SU-DHL-6 (cell line): ENCODE measurements around the gene SHCBP1L.
"Not testable (repeated sequence)": the region's sequence is repeated elsewhere in the genome, so short reads cannot be mapped to it uniquely, and the experiment has no call there.

Experiments
- H2AFZ ChIP-seq: fragments of 200-600 bp; sonication (generic); 2 replicates; pipeline ENCODE4 v1.6.1; 2014; ENCODE audit warnings: low read depth, mild to moderate bottlenecking, moderate library complexity, mixed read lengths, antibody characterized with exemption, low read length; ENCODE audit not compliant: severe bottlenecking
- H3F3A ChIP-seq: fragments of 200-600 bp; shearing (Covaris generic); 2 replicates; pipeline ENCODE4 v1.6.0; 2016; ENCODE audit warnings: antibody characterized with exemption, mild to moderate bottlenecking; ENCODE audit not compliant: insufficient read depth
- H3K27ac ChIP-seq: fragments of 200-600 bp; sonication (generic); 2 replicates; pipeline ENCODE4 v1.5.1; 2016; ENCODE audit warnings: low read depth, mild to moderate bottlenecking, low read length, moderate library complexity, mixed read lengths
- H3K27me3 ChIP-seq: fragments of 200-600 bp; sonication (generic), shearing (Covaris generic); 2 replicates; pipeline ENCODE4 v1.6.0; 2014; ENCODE audit warnings: mild to moderate bottlenecking, low read length
- H3K36me3 ChIP-seq: fragments of 200-600 bp; sonication (generic); 2 replicates; pipeline ENCODE4 v1.6.1; 2014; ENCODE audit warnings: mild to moderate bottlenecking, low read length, mixed read lengths
- H3K4me2 ChIP-seq: fragments of 300-600, 200-600 bp; shearing (Covaris generic), sonication (generic); 2 replicates; pipeline ENCODE4 v1.6.0; 2014; ENCODE audit warnings: low read length, low read depth, mild to moderate bottlenecking; ENCODE audit not compliant: poor library complexity, severe bottlenecking
- H3K4me3 ChIP-seq: fragments of 200-600 bp; sonication (generic); 2 replicates; pipeline ENCODE4 v1.5.1; 2014; ENCODE audit warnings: antibody characterized with exemption, low read length, mild to moderate bottlenecking, mixed read lengths; ENCODE audit not compliant: insufficient read depth, poor library complexity, severe bottlenecking
- H3K79me2 ChIP-seq: fragments of 200-600 bp; sonication (generic); 2 replicates; pipeline ENCODE4 v1.6.1; 2014; ENCODE audit warnings: mild to moderate bottlenecking, low read length, moderate library complexity; ENCODE audit not compliant: insufficient read depth
- H3K9ac ChIP-seq: fragments of 200-600 bp; sonication (generic); 2 replicates; pipeline ENCODE4 v1.7.0; 2014; ENCODE audit warnings: mild to moderate bottlenecking, low read length
- H3K9me2 ChIP-seq: fragments of 200-600 bp; sonication (generic); replicated peaks from 2 replicates; pipeline ENCODE4 v1.6.1; 2014; ENCODE audit warnings: low read length; ENCODE audit not compliant: insufficient read depth
- H3K9me3 ChIP-seq: fragments of 200-600 bp; sonication (generic); 2 replicates; pipeline ENCODE4 v1.6.1; 2014; ENCODE audit warnings: low read length, mixed read lengths; ENCODE audit not compliant: insufficient read depth
- H4K20me1 ChIP-seq: fragments of 200-600 bp; sonication (generic); 2 replicates; pipeline ENCODE4 v1.6.1; 2014; ENCODE audit warnings: low read depth, mild to moderate bottlenecking, antibody characterized with exemption, low read length, moderate library complexity, mixed read lengths
- EZH2phosphoT487 ChIP-seq: fragments of 200-600 bp; sonication (generic), shearing (Covaris generic); conservative IDR thresholded peaks from 2 replicates; pipeline ENCODE4 v1.6.1; 2018; ENCODE audit warnings: mild to moderate bottlenecking, antibody characterized with exemption, low read length, moderate library complexity, mixed read lengths
- TF ChIP-seq, protein P1 (sequence below): fragments of 200-600 bp; sonication (generic); IDR thresholded peaks from one replicate; pipeline ENCODE4 v1.5.1; 2017; ENCODE audit warnings: antibody characterized with exemption, mild to moderate bottlenecking, low read length, moderate library complexity; ENCODE audit not compliant: insufficient read depth, poor library complexity, severe bottlenecking

The SHCBP1L gene

GRCh38 chr1:182956708-182957365 lies 3.9 kb upstream of the SHCBP1L start:
- no peaks in the 10 kb centered on the region for H3K27me3 ChIP-seq
- H3K4me2 ChIP-seq = no peak overlapping the region
- no peak overlapping the region for H3K27ac ChIP-seq
- no peaks in the 10 kb centered on the region for H3K79me2 ChIP-seq
- H2AFZ ChIP-seq = no peak overlapping the region
- no peaks in the 10 kb centered on the region for H4K20me1 ChIP-seq
- H3F3A ChIP-seq = no peaks in the 10 kb centered on the region
- no peaks in the 10 kb centered on the region for H3K9me2 ChIP-seq
- H3K4me3 ChIP-seq = no peak overlapping the region
- no peaks in the 10 kb centered on the region for H3K9me3 ChIP-seq
- TF ChIP-seq, protein P1, sequence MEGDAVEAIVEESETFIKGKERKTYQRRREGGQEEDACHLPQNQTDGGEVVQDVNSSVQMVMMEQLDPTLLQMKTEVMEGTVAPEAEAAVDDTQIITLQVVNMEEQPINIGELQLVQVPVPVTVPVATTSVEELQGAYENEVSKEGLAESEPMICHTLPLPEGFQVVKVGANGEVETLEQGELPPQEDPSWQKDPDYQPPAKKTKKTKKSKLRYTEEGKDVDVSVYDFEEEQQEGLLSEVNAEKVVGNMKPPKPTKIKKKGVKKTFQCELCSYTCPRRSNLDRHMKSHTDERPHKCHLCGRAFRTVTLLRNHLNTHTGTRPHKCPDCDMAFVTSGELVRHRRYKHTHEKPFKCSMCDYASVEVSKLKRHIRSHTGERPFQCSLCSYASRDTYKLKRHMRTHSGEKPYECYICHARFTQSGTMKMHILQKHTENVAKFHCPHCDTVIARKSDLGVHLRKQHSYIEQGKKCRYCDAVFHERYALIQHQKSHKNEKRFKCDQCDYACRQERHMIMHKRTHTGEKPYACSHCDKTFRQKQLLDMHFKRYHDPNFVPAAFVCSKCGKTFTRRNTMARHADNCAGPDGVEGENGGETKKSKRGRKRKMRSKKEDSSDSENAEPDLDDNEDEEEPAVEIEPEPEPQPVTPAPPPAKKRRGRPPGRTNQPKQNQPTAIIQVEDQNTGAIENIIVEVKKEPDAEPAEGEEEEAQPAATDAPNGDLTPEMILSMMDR = no peak
- no peak for TF ChIP-seq EZH2phosphoT487
- H3K9ac ChIP-seq = no peak overlapping the region
- H3K36me3 ChIP-seq = no peaks in the 10 kb centered on the region

DNA sequence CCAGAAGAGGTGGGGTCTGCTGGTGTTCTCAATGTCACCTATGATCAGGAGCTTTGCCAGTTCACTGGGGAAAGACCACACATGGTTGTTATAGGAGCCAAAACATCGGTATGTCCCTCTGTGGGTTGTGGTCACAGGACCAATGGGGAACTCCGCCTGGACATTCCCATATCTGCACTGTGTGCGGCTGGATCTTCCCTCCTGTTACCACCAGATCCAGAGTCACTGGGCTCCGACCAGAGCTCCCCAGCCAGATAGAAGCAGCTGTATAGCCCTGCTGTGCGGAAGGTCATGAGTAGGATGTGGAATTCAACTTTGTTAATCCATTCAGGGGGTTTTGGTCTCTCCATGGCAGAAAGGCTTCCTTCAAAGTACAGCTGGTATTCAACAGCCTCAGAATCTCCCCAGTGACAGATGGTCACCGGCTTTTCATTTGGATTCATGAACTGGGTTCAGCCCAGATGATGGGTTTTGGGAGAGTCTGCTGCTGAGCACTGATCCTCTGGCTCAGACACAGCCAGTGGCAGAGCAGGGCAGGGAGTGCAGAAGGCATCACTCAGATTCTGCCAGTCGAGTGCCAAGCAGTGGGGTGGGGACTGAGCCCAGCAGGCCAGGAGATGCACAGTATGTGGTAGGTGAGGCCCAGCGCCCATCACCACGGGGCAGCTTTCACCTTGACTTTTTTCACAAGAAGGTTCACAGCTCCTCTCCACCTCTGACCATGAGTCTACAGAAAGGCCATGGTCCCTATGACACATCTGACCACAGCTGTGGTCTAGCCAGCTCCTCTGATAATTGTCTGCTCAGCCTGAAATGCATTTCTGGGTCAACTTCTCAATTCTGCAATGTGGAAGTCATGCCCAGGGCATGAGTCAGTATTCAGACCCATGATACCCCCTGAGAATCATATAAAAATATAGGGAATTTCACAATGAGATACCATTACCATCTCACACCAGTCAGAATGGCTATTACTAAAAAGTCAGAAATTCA lies 2.9 kb upstream of the SHCBP1L start:
- Histone ChIP-seq H3K4me2 (no peak overlapping the region), H3K27me3 (no peaks in the 10 kb centered on the region), H3K36me3 (no peaks in the 10 kb centered on the region), H3K9ac (no peak overlapping the region), H3K79me2 (no peaks in the 10 kb centered on the region), H3K9me2 (no peaks in the 10 kb centered on the region), H2AFZ (no peak overlapping the region), H3K4me3 (no peak overlapping the region), H3K9me3 (no peaks in the 10 kb centered on the region), H3F3A (no peaks in the 10 kb centered on the region), H4K20me1 (no peaks in the 10 kb centered on the region), H3K27ac (no peak overlapping the region)
- TF ChIP-seq EZH2phosphoT487 = no peak
- TF ChIP-seq, protein P1 = no peak

- no peak for TF ChIP-seq EZH2phosphoT487
- TF ChIP-seq, protein P1 = no peak
These were observed 860 bp upstream of the SHCBP1L start for GRCh38 chr1:182953826-182954225.

GRCh38 chr1:182943336-182943735 lies 9.6 kb downstream of the SHCBP1L start:
- H3K4me3 ChIP-seq, H3K79me2 ChIP-seq, H3K27me3 ChIP-seq, H2AFZ ChIP-seq, H3K9ac ChIP-seq, H3K9me2 ChIP-seq, H3K9me3 ChIP-seq, H3F3A ChIP-seq, H3K27ac ChIP-seq, H4K20me1 ChIP-seq, H3K4me2 ChIP-seq, H3K36me3 ChIP-seq: not testable (repeated sequence)

More at GRCh38 chr1:182953826-182954225, 860 bp upstream of the SHCBP1L start:
- Histone ChIP-seq H3K27me3 (no peaks in the 10 kb centered on the region), H3K9ac (no peak overlapping the region), H3K79me2 (no peaks in the 10 kb centered on the region), H3K4me2 (no peak overlapping the region), H4K20me1 (no peaks in the 10 kb centered on the region), H3F3A (no peaks in the 10 kb centered on the region), H3K9me3 (no peaks in the 10 kb centered on the region), H3K4me3 (no peak overlapping the region), H3K9me2 (no peaks in the 10 kb centered on the region), H2AFZ (no peak overlapping the region), H3K36me3 (no peaks in the 10 kb centered on the region), H3K27ac (no peak overlapping the region)

GRCh38 chr1:182942145-182942544 lies 10.8 kb downstream of the SHCBP1L start:
- not testable (repeated sequence) for H3K27me3 ChIP-seq, H3K79me2 ChIP-seq, H3K4me3 ChIP-seq, H3K4me2 ChIP-seq, H3F3A ChIP-seq, H3K27ac ChIP-seq, H2AFZ ChIP-seq, H3K36me3 ChIP-seq, H4K20me1 ChIP-seq, H3K9me3 ChIP-seq, H3K9me2 ChIP-seq, H3K9ac ChIP-seq
